Measurements from ENCODE around the gene FANCC.

The FANCC gene

DNA sequence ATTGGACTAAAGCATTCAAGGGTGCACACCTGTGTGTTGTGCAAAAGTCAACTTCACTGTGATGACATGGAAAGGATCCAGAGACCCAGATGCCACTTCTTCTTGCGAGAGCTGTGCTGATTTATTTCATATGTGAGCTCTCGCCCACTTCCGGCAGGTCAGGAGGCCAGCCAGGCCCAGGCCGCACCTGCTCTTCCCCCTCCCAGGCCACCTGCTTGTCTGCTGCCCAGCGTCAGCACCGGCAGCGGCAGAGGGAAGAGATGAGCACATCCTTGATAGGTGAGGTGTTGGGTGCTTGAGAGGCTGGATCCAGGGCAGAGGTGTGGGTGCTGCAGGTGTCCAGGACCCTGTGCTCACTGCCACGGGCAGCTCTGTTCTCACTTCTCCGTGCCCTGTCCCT is 242.9 kb downstream of the FANCC start:
- Histone ChIP-seq H3K9ac (ENCODE audit: low read length) (no peak overlapping the region), H3K27me3 (ENCODE audit: control insufficient read depth, insufficient read depth, low read length) (no peaks in the 10 kb centered on the region), H3K9me3 (ENCODE audit: control insufficient read depth, low read depth, low read length) (no peaks in the 10 kb centered on the region), H3K4me1 (ENCODE audit: control insufficient read depth, low read depth, low read length) (peaks cover 8% of the 10 kb centered on the region), H3K36me3 (ENCODE audit: control insufficient read depth, low read depth, low read length) (no peaks in the 10 kb centered on the region), H3K27ac (ENCODE audit: low read length) (no peak overlapping the region), H3K4me3 (ENCODE audit: low read length) (no peak overlapping the region)

DNA sequence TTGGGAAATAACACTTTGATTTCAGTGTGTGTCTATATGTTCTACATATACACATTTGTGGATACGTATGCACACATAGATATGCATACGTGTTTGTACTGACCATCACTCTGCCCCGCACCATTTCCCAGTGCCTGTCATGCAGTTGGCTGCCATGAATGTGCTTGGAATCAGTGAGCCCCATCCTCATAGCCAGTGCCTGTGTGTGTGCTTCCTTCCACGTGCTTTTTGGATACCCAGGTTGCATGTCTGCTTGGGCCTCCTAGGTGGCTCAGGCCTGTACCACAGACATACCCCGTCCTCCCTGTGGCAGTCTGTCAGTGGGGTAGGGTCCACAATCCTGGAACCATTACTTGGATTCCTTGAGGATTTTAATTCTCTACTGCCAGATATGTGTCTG is 243.6 kb downstream of the FANCC start:
- H3K9me3 ChIP-seq (ENCODE audit: control insufficient read depth, low read depth, low read length): no peaks in the 10 kb centered on the region
- no peaks in the 10 kb centered on the region for H3K27me3 ChIP-seq (ENCODE audit: control insufficient read depth, insufficient read depth, low read length)
- no peak overlapping the region for H3K9ac ChIP-seq (ENCODE audit: low read length)
- peaks cover 5% of the 10 kb centered on the region for H3K4me1 ChIP-seq (ENCODE audit: control insufficient read depth, low read depth, low read length)
- no peak overlapping the region for H3K27ac ChIP-seq (ENCODE audit: low read length)
- no peak overlapping the region for H3K4me3 ChIP-seq (ENCODE audit: low read length)
- no peaks in the 10 kb centered on the region for H3K36me3 ChIP-seq (ENCODE audit: control insufficient read depth, low read depth, low read length)

DNA sequence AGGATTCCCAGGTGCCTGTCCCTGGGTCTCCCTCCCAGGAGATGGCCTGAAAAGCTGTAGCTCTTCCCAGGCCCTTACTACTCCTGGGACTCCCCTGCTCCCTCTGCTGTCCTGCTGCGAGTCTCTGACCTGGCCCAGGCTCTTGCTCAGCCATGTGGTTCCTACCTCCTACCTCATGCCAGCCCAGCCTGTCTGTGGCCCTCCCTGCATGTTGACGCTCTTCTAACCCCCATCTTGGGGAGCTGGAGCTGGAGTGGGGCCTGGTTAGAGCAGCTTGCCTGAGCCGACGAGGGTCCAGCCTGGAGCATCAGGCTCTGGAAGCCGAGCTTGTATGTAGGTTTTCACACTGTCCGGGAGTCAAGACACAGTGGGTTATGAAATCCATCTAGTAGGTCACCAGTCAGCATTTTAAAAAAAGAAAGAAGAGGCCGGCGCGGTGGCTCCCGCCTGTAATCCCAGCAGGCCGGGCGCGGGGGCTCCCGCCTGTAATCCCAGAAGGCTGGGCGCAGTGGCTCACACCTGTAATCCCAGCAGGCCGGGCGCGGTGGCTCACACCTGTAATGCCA is 244.4 kb downstream of the FANCC start:
- no peaks in the 10 kb centered on the region for H3K27me3 ChIP-seq (ENCODE audit: control insufficient read depth, insufficient read depth, low read length)
- H3K9me3 ChIP-seq (ENCODE audit: control insufficient read depth, low read depth, low read length): no peaks in the 10 kb centered on the region
- H3K36me3 ChIP-seq (ENCODE audit: control insufficient read depth, low read depth, low read length): no peaks in the 10 kb centered on the region
- H3K4me3 ChIP-seq (ENCODE audit: low read length): no peak overlapping the region
- no peak overlapping the region for H3K27ac ChIP-seq (ENCODE audit: low read length)
- H3K9ac ChIP-seq (ENCODE audit: low read length): no peak overlapping the region
- H3K4me1 ChIP-seq (ENCODE audit: control insufficient read depth, low read depth, low read length): no peaks in the 10 kb centered on the region

DNA sequence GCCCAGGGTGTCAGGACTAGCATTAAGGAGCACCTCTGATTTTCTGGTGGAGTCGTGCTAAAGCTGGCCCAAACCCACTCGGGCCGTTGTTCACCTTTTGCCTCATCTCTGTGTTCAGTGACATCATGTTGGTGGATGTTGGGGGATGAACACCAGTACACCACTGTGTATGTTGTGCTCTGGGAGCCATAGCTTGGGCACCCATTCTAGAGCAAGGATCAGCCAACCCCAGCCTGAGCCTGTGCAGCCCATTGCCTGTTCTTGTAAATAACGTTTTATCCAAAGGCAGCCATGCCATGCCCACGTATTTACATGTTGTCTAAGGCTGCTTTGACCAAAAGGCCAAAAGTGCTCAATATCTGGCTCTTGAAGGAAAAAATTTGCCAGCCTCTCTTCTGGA is 245.6 kb downstream of the FANCC start:
- no peaks in the 10 kb centered on the region for H3K27me3 ChIP-seq (ENCODE audit: control insufficient read depth, insufficient read depth, low read length)
- H3K9me3 ChIP-seq (ENCODE audit: control insufficient read depth, low read depth, low read length): no peaks in the 10 kb centered on the region
- no peak overlapping the region for H3K9ac ChIP-seq (ENCODE audit: low read length)
- H3K27ac ChIP-seq (ENCODE audit: low read length): no peak overlapping the region
- no peaks in the 10 kb centered on the region for H3K36me3 ChIP-seq (ENCODE audit: control insufficient read depth, low read depth, low read length)
- no peak overlapping the region for H3K4me3 ChIP-seq (ENCODE audit: low read length)
- H3K4me1 ChIP-seq (ENCODE audit: control insufficient read depth, low read depth, low read length): no peaks in the 10 kb centered on the region

DNA sequence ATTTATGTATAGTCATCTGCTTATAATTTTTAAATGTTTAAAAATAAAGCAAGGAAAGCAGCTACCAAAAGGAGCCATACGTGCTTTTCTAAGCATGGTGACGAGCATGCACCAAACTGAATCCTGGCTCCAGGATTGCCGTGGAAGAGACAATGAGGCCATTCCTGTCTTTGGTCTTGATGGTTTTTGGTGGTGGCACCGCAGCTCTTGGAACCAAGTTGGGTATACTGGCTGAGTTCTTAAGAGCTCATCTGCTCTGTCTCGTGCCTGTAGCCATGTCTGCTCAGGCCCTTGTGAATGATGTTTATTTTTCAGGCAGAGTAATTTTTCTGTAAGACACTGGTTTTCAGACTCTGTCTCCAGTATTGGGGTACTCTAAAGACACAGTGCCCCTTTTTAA is 246.1 kb downstream of the FANCC start:
- Histone ChIP-seq H3K4me3 (ENCODE audit: low read length) (no peak overlapping the region), H3K9ac (ENCODE audit: low read length) (no peak overlapping the region), H3K4me1 (ENCODE audit: control insufficient read depth, low read depth, low read length) (no peaks in the 10 kb centered on the region), H3K36me3 (ENCODE audit: control insufficient read depth, low read depth, low read length) (no peaks in the 10 kb centered on the region), H3K27ac (ENCODE audit: low read length) (no peak overlapping the region), H3K27me3 (ENCODE audit: control insufficient read depth, insufficient read depth, low read length) (no peaks in the 10 kb centered on the region), H3K9me3 (ENCODE audit: control insufficient read depth, low read depth, low read length) (no peaks in the 10 kb centered on the region)

DNA sequence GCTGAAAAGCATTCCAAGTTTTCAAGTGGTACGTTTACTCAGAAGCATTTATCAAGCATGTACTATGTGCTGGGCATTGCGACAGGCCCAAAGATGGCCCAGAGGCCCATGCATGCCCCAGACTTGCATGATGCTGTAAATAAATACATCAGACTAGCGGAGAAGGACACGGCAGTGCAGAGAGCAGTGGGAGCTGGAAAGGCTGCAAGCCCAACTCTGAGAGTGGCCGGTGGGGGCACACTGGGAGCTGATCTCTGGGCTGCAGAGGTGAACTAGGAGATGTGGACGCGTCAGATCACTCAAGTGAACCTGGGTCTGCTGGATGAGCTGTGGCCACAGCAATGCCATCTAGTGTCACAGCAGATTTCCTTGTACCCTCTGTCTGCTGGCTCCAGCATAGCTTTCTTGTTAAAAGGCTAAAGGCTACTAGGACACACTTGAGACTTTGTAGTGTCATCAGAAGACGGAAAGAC is 246.9 kb downstream of the FANCC start:
- Histone ChIP-seq H3K9ac (ENCODE audit: low read length) (no peak overlapping the region), H3K36me3 (ENCODE audit: control insufficient read depth, low read depth, low read length) (no peaks in the 10 kb centered on the region), H3K9me3 (ENCODE audit: control insufficient read depth, low read depth, low read length) (no peaks in the 10 kb centered on the region), H3K4me1 (ENCODE audit: control insufficient read depth, low read depth, low read length) (no peaks in the 10 kb centered on the region), H3K27ac (ENCODE audit: low read length) (no peak overlapping the region), H3K4me3 (ENCODE audit: low read length) (no peak overlapping the region), H3K27me3 (ENCODE audit: control insufficient read depth, insufficient read depth, low read length) (no peaks in the 10 kb centered on the region)

DNA sequence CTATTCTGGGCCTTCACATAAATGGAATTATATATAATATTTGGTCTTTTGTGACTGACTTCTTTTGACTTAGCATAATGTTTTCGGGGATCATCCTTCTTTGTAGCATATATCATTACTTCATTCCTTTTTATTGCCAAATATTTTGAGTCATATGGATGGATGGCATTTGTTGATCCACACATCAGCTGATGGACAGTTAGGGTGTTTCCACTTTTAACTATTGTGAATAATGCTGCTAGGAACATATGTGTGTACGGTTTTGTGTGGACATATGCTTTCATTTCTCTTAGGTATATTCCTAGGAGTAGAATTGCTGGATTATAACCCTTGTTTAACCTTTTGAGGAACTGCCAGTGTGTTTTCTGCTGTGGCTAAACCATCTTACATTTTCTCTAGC is 249.6 kb downstream of the FANCC start:
- H3K36me3 ChIP-seq (ENCODE audit: control insufficient read depth, low read depth, low read length): no peaks in the 10 kb centered on the region
- H3K4me1 ChIP-seq (ENCODE audit: control insufficient read depth, low read depth, low read length): no peaks in the 10 kb centered on the region
- H3K4me3 ChIP-seq (ENCODE audit: low read length): no peak overlapping the region
- H3K27ac ChIP-seq (ENCODE audit: low read length): no peak overlapping the region
- no peaks in the 10 kb centered on the region for H3K27me3 ChIP-seq (ENCODE audit: control insufficient read depth, insufficient read depth, low read length)
- H3K9ac ChIP-seq (ENCODE audit: low read length): no peak overlapping the region
- no peaks in the 10 kb centered on the region for H3K9me3 ChIP-seq (ENCODE audit: control insufficient read depth, low read depth, low read length)

DNA sequence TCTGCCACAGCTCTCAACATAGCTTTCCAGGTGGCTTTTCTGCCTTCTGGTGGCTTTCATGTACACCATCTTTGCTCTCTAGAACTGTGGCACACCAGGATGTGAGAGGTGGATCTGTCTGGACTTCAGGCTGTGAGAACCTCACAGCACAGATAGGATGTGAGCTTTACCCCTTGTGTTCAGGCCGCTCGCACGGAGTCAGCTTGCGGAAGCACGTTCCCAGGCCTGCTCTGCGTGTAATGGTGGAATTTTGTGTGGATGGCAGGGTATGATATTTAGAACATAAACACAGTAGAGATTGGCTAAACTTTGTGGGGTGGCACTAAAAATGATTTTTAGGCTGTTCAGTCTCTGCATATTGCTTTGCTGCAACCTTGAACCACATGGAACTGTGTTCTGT is 250.5 kb downstream of the FANCC start:
- no peaks in the 10 kb centered on the region for H3K36me3 ChIP-seq (ENCODE audit: control insufficient read depth, low read depth, low read length)
- H3K27me3 ChIP-seq (ENCODE audit: control insufficient read depth, insufficient read depth, low read length): no peaks in the 10 kb centered on the region
- no peaks in the 10 kb centered on the region for H3K9me3 ChIP-seq (ENCODE audit: control insufficient read depth, low read depth, low read length)
- H3K27ac ChIP-seq (ENCODE audit: low read length): no peak overlapping the region
- no peak overlapping the region for H3K4me3 ChIP-seq (ENCODE audit: low read length)
- no peaks in the 10 kb centered on the region for H3K4me1 ChIP-seq (ENCODE audit: control insufficient read depth, low read depth, low read length)
- H3K9ac ChIP-seq (ENCODE audit: low read length): no peak overlapping the region

DNA sequence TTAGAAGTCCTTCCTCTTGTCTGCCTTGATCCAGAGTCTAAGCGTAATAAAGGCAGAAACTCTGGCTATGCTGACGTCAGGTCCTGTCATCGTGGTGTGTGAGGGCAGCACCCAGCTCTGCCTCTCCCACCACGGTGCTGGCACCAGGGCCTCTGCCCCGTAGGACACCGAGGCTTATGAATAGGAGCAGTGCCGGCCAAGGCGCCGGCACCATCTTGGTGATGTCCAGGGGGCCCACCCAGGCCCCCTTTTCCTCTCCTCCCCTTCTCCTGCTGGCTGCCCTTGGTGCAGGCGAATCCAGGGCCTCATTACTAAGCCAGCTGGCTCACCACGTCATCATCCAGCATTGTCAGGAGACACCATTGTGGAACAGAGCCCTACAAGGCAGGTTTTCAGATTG is 252.3 kb downstream of the FANCC start:
- H3K9me3 ChIP-seq (ENCODE audit: control insufficient read depth, low read depth, low read length): no peaks in the 10 kb centered on the region
- H3K36me3 ChIP-seq (ENCODE audit: control insufficient read depth, low read depth, low read length): no peaks in the 10 kb centered on the region
- H3K4me1 ChIP-seq (ENCODE audit: control insufficient read depth, low read depth, low read length): no peaks in the 10 kb centered on the region
- H3K4me3 ChIP-seq (ENCODE audit: low read length): no peak overlapping the region
- no peak overlapping the region for H3K27ac ChIP-seq (ENCODE audit: low read length)
- no peaks in the 10 kb centered on the region for H3K27me3 ChIP-seq (ENCODE audit: control insufficient read depth, insufficient read depth, low read length)
- no peak overlapping the region for H3K9ac ChIP-seq (ENCODE audit: low read length)

DNA sequence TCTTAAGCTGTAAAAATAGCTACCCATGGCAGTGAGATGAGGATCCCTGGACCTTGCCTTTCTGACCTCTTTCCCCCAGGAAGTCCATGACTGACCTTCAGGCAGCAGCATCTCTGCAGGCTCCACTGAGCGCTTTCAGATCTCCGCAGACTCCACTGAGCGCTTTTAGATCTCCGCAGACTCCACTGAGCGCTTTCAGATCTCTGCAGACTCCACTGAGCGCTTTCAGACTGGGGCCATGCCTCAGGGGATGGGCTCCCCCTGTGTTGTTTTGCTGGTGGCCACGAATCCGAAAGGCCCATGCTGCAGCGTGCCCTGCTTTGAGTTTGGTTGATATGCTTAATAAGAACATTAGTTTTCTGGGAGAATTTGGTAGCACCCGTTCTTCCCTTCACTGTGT is 254.2 kb downstream of the FANCC start:
- Histone ChIP-seq H3K4me3 (ENCODE audit: low read length) (no peak overlapping the region), H3K4me1 (ENCODE audit: control insufficient read depth, low read depth, low read length) (no peaks in the 10 kb centered on the region), H3K27me3 (ENCODE audit: control insufficient read depth, insufficient read depth, low read length) (no peaks in the 10 kb centered on the region), H3K9me3 (ENCODE audit: control insufficient read depth, low read depth, low read length) (no peaks in the 10 kb centered on the region), H3K27ac (ENCODE audit: low read length) (no peak overlapping the region), H3K9ac (ENCODE audit: low read length) (no peak overlapping the region), H3K36me3 (ENCODE audit: control insufficient read depth, low read depth, low read length) (no peaks in the 10 kb centered on the region)

DNA sequence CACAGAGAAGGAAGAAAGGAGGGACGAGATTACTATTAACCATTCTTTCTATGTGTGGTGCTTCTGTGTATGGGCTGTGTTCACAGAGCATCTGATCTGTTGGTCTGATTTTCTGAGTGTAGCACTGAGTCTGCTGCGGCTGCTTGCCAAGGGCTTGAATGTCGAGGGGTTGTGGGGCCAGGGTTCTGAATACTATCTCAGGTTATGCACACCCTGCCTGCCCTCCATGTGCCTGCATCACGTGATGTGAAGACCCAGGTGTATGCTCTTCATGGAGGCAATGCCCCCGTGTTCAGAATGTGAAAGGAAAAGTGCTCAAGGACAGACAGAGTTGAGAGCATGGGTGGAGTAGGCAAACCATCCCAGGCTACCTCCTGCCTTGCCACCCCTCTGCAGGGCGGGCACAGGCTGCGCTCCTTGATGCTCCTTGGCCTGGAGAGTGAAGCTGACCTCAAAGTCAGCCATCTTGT is 254.9 kb downstream of the FANCC start:
- Histone ChIP-seq H3K9me3 (ENCODE audit: control insufficient read depth, low read depth, low read length) (no peaks in the 10 kb centered on the region), H3K27ac (ENCODE audit: low read length) (no peak overlapping the region), H3K4me1 (ENCODE audit: control insufficient read depth, low read depth, low read length) (no peaks in the 10 kb centered on the region), H3K9ac (ENCODE audit: low read length) (no peak overlapping the region), H3K4me3 (ENCODE audit: low read length) (no peak overlapping the region), H3K36me3 (ENCODE audit: control insufficient read depth, low read depth, low read length) (no peaks in the 10 kb centered on the region), H3K27me3 (ENCODE audit: control insufficient read depth, insufficient read depth, low read length) (no peaks in the 10 kb centered on the region)

DNA sequence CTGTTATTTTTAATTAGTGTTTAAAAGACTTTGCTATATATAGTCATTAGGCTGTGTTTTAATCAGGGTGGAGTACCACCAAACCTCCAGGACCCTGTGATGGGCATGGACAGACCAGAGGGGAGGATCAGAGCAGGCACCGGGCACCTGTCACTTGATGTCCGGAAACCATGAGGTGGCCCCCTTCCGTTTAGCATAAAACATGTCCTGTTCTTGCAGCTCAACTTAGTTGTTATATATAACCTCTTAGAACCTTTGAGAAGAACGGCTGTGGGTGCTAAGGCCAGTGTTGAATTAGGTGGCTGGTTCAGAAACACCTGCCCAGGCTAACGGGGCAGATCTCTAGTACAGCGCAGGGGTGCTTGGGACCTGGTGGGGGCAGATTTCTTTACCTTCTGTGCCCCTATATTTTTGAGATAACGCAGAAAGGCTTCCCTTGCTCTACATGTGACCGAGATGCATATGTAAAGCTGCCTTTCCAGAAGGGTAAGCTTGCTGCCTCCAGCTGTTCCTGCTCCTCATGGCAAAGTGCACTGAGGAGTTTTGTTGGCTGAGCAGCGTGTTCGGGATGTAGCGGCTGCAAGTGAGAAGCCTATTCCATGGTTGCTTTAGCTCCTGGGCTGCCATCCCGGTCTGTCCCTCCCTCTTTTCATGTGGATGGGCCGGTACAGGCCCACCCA is 255.5 kb downstream of the FANCC start:
- Histone ChIP-seq H3K27me3 (ENCODE audit: control insufficient read depth, insufficient read depth, low read length) (no peaks in the 10 kb centered on the region), H3K27ac (ENCODE audit: low read length) (no peak overlapping the region), H3K4me1 (ENCODE audit: control insufficient read depth, low read depth, low read length) (no peaks in the 10 kb centered on the region), H3K9me3 (ENCODE audit: control insufficient read depth, low read depth, low read length) (no peaks in the 10 kb centered on the region), H3K4me3 (ENCODE audit: low read length) (no peak overlapping the region), H3K36me3 (ENCODE audit: control insufficient read depth, low read depth, low read length) (no peaks in the 10 kb centered on the region), H3K9ac (ENCODE audit: low read length) (no peak overlapping the region)

All from iPS-18a (cell line).